GM12878 (cell line): ENCODE results near the gene NFE2L3. TPM values are rescaled to one million over a fixed set of nuclear protein-coding genes. Genes with fewer than 3 reads are reported as not detected.
A peak's percentile ranks its signal among the peaks of the same experiment; 100 is the strongest.

Experiments used
- BACH1 ChIP-seq: fragments of 450-650 bp; IDR thresholded peaks from 2 replicates; pipeline ENCODE4 v1.6.1; 2017; ENCODE audit warnings: mild to moderate bottlenecking, borderline replicate concordance
- CBX5 ChIP-seq: sonication (generic); IDR thresholded peaks from 2 replicates; pipeline ENCODE4 v1.6.1; 2016; ENCODE audit warnings: low read depth, moderate library complexity, mild to moderate bottlenecking, inconsistent platforms
- CHD2 ChIP-seq: IDR thresholded peaks from 2 replicates; pipeline ENCODE4 v1.6.1; 2011; ENCODE audit warnings: low read depth, low read length, improper control_type of control experiment, borderline replicate concordance
- GATAD2B ChIP-seq: fragments of 450-650 bp; conservative IDR thresholded peaks from 2 replicates; pipeline ENCODE4 v1.6.1; 2017; ENCODE audit warnings: low read depth, mild to moderate bottlenecking, moderate library complexity
- HDAC6 ChIP-seq: fragments of 200-600 bp; sonication (generic); IDR thresholded peaks from one replicate; pipeline ENCODE4 v1.8.0; 2017; ENCODE audit warnings: antibody characterized with exemption; ENCODE audit not compliant: unreplicated experiment
- KDM1A ChIP-seq: fragments of 200-600 bp; sonication (generic); IDR thresholded peaks from 2 replicates; pipeline ENCODE4 v1.6.1; 2016; ENCODE audit warnings: borderline replicate concordance
- MTA3 ChIP-seq: IDR thresholded peaks from 2 replicates; pipeline ENCODE4 v1.6.1; 2012; ENCODE audit warnings: low read length, inconsistent platforms, borderline replicate concordance
- MYB ChIP-seq: fragments of 150-350 bp; IDR thresholded peaks from 2 replicates; pipeline ENCODE4 v1.6.1; 2014; ENCODE audit warnings: mild to moderate bottlenecking, low read depth, low read length, borderline replicate concordance
- NRF1 ChIP-seq: conservative IDR thresholded peaks from 2 replicates; pipeline ENCODE4 v1.6.1; 2011; ENCODE audit warnings: mild to moderate bottlenecking, low read depth, low read length, improper control_type of control experiment
- POU2F2 ChIP-seq: IDR thresholded peaks from 3 replicates; pipeline ENCODE4 v1.6.1; 2011; ENCODE audit warnings: low read depth, mild to moderate bottlenecking, low read length, borderline replicate concordance
- RCOR1 ChIP-seq: conservative IDR thresholded peaks from 2 replicates; pipeline ENCODE4 v1.6.1; 2012; ENCODE audit warnings: low read depth, low read length, improper control_type of control experiment
- STAT1 ChIP-seq: fragments of 450-650 bp; conservative IDR thresholded peaks from 2 replicates; pipeline ENCODE4 v1.6.1; 2014; ENCODE audit warnings: antibody characterized with exemption, mild to moderate bottlenecking
- ZZZ3 ChIP-seq: IDR thresholded peaks from 2 replicates; pipeline ENCODE4 v1.6.1; 2011; ENCODE audit warnings: low read depth; ENCODE audit not compliant: control insufficient read depth, insufficient read length
- polyA plus RNA-seq, 11 experiments: library from polyadenylated mRNA; depleted of rRNA in 4 of 11; unstranded in 6 of 11; stranded (reverse) in 5 of 11; fragments of >200 nt; fragmentation: Nextera tagmentation in 4 of 11; fragmentation: Illumina TruSeq in 1 of 11; extraction: Ambion mirVana in 4 of 11; extraction: Trizol in 1 of 11; gene quantifications; 1 replicate in 1 of 11; 2 replicates in 10 of 11; pipeline versions ENCODE4 v1.2.1 to v1.2.3, GENCODE V29; 2011 to 2016; ENCODE audit warnings: inconsistent platforms in 2 of 11, missing spikeins in 2 of 11, low read depth in 1 of 11
- total RNA-seq, 4 experiments: library from RNA; depleted of rRNA in 3 of 4; stranded (reverse); fragments of >200 nt in 3 of 4; fragmentation: Illumina TruSeq in 1 of 4; extraction: Trizol in 1 of 4; gene quantifications; 2 replicates each; pipeline versions ENCODE4 v1.2.1 to v1.2.3, GENCODE V29; 2013 to 2021
- TF ChIP-seq, protein P1 (sequence below): IDR thresholded peaks from 2 replicates; pipeline ENCODE4 v1.6.1; 2012; ENCODE audit warnings: improper control_type of control experiment, low read depth, low read length; ENCODE audit not compliant: insufficient replicate concordance
- TF ChIP-seq, protein P2 (sequence below): IDR thresholded peaks from 2 replicates; pipeline ENCODE4 v1.6.1; 2012; ENCODE audit warnings: mild to moderate bottlenecking, low read depth, low read length
- TF ChIP-seq, protein P3 (sequence below): fragments of 450-650 bp; formaldehyde crosslinking; IDR thresholded peaks from 2 replicates; pipeline ENCODE4 v1.4.0; 2020; ENCODE audit warnings: mild to moderate bottlenecking, moderate library complexity

NFE2L3 gene
- total and polyA plus RNA-seq, 10 of the 15 experiments (the other 5 are each of a cell fraction or from before 2014, with no cell fraction given): 4.4 to 34.9 (median 13.0) TPM

DNA sequence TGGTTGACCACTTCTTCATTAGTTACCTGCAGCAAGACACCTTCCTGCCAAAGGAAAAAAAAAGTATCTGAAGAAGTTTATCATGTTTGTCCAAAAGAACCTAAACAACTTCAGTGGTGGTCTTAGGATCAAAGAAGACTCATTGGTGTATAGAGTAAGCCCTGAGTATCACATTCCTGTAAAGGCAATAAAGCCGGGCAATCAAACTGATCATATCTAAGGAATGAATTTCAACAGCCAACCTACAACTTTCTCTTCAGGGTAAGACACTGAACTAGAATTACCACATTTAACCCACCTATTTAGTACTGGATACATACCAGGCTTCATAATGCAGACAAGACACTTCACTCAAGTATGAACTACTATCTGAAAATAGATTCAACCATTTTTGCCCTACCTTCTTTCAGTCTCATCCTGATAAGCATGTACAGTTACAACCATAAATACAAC is 38.4 kb downstream of the NFE2L3 start (continued):
- TF ChIP-seq, protein P1, sequence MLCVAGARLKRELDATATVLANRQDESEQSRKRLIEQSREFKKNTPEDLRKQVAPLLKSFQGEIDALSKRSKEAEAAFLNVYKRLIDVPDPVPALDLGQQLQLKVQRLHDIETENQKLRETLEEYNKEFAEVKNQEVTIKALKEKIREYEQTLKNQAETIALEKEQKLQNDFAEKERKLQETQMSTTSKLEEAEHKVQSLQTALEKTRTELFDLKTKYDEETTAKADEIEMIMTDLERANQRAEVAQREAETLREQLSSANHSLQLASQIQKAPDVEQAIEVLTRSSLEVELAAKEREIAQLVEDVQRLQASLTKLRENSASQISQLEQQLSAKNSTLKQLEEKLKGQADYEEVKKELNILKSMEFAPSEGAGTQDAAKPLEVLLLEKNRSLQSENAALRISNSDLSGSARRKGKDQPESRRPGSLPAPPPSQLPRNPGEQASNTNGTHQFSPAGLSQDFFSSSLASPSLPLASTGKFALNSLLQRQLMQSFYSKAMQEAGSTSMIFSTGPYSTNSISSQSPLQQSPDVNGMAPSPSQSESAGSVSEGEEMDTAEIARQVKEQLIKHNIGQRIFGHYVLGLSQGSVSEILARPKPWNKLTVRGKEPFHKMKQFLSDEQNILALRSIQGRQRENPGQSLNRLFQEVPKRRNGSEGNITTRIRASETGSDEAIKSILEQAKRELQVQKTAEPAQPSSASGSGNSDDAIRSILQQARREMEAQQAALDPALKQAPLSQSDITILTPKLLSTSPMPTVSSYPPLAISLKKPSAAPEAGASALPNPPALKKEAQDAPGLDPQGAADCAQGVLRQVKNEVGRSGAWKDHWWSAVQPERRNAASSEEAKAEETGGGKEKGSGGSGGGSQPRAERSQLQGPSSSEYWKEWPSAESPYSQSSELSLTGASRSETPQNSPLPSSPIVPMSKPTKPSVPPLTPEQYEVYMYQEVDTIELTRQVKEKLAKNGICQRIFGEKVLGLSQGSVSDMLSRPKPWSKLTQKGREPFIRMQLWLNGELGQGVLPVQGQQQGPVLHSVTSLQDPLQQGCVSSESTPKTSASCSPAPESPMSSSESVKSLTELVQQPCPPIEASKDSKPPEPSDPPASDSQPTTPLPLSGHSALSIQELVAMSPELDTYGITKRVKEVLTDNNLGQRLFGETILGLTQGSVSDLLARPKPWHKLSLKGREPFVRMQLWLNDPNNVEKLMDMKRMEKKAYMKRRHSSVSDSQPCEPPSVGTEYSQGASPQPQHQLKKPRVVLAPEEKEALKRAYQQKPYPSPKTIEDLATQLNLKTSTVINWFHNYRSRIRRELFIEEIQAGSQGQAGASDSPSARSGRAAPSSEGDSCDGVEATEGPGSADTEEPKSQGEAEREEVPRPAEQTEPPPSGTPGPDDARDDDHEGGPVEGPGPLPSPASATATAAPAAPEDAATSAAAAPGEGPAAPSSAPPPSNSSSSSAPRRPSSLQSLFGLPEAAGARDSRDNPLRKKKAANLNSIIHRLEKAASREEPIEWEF: no peak
- TF ChIP-seq KDM1A (no peak), GATAD2B (no peak), MTA3 (no peak), CBX5 (no peak), MYB (no peak), STAT1 (no peak), BACH1 (peak; percentile 64), HDAC6 (no peak), NRF1 (no peak), ZZZ3 (no peak), CHD2 (no peak), RCOR1 (no peak), POU2F2 (peak; percentile 43; the same call in 2 of the 3 replicates)
- TF ChIP-seq, protein P2, sequence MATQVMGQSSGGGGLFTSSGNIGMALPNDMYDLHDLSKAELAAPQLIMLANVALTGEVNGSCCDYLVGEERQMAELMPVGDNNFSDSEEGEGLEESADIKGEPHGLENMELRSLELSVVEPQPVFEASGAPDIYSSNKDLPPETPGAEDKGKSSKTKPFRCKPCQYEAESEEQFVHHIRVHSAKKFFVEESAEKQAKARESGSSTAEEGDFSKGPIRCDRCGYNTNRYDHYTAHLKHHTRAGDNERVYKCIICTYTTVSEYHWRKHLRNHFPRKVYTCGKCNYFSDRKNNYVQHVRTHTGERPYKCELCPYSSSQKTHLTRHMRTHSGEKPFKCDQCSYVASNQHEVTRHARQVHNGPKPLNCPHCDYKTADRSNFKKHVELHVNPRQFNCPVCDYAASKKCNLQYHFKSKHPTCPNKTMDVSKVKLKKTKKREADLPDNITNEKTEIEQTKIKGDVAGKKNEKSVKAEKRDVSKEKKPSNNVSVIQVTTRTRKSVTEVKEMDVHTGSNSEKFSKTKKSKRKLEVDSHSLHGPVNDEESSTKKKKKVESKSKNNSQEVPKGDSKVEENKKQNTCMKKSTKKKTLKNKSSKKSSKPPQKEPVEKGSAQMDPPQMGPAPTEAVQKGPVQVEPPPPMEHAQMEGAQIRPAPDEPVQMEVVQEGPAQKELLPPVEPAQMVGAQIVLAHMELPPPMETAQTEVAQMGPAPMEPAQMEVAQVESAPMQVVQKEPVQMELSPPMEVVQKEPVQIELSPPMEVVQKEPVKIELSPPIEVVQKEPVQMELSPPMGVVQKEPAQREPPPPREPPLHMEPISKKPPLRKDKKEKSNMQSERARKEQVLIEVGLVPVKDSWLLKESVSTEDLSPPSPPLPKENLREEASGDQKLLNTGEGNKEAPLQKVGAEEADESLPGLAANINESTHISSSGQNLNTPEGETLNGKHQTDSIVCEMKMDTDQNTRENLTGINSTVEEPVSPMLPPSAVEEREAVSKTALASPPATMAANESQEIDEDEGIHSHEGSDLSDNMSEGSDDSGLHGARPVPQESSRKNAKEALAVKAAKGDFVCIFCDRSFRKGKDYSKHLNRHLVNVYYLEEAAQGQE: no peak
- TF ChIP-seq, protein P3, sequence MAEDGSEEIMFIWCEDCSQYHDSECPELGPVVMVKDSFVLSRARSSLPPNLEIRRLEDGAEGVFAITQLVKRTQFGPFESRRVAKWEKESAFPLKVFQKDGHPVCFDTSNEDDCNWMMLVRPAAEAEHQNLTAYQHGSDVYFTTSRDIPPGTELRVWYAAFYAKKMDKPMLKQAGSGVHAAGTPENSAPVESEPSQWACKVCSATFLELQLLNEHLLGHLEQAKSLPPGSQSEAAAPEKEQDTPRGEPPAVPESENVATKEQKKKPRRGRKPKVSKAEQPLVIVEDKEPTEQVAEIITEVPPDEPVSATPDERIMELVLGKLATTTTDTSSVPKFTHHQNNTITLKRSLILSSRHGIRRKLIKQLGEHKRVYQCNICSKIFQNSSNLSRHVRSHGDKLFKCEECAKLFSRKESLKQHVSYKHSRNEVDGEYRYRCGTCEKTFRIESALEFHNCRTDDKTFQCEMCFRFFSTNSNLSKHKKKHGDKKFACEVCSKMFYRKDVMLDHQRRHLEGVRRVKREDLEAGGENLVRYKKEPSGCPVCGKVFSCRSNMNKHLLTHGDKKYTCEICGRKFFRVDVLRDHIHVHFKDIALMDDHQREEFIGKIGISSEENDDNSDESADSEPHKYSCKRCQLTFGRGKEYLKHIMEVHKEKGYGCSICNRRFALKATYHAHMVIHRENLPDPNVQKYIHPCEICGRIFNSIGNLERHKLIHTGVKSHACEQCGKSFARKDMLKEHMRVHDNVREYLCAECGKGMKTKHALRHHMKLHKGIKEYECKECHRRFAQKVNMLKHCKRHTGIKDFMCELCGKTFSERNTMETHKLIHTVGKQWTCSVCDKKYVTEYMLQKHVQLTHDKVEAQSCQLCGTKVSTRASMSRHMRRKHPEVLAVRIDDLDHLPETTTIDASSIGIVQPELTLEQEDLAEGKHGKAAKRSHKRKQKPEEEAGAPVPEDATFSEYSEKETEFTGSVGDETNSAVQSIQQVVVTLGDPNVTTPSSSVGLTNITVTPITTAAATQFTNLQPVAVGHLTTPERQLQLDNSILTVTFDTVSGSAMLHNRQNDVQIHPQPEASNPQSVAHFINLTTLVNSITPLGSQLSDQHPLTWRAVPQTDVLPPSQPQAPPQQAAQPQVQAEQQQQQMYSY (CRISPR knock-in tag): 0 out of 2 replicates have a peak, but pooled peaks have one; percentile 8
